SK-N-MC (cell line): ENCODE results near the gene BPIFB2.

Source experiments
- DNase-seq: peaks from one replicate; pipeline ENCODE4 v3.0.0-alpha.2; 2011; ENCODE audit warnings: low read depth, low spot score
- H3K27ac ChIP-seq: fragments of 200-600 bp; sonication (generic); 2 replicates; pipeline ENCODE4 v1.5.1; 2016; ENCODE audit warnings: mixed run types
- H3K36me3 ChIP-seq: fragments of 200-600 bp; sonication (generic); 2 replicates; pipeline ENCODE4 v1.6.1; 2017; ENCODE audit warnings: antibody characterized with exemption, low read length, mixed read lengths; ENCODE audit not compliant: insufficient read depth
- H3K4me3 ChIP-seq: fragments of 200-600 bp; sonication (generic); 2 replicates; pipeline ENCODE4 v1.5.1; 2016
- H3K9ac ChIP-seq: fragments of 200-600 bp; sonication (generic); 2 replicates; pipeline ENCODE4 v1.8.0; 2017; ENCODE audit warnings: mixed run types, mixed read lengths; ENCODE audit not compliant: insufficient read length
- H3K9me3 ChIP-seq: fragments of 200-600 bp; sonication (generic); 2 replicates; pipeline ENCODE4 v1.6.1; 2017; ENCODE audit warnings: low read depth, mild to moderate bottlenecking, antibody characterized with exemption, low read length, moderate library complexity, mixed read lengths
- EZH2 ChIP-seq: fragments of 200-600 bp; sonication (generic); IDR thresholded peaks from one replicate; pipeline ENCODE4 v1.6.1; 2017; ENCODE audit warnings: antibody characterized with exemption
- FOXP2 ChIP-seq: optimal IDR thresholded peaks from 2 replicates; pipeline ENCODE3; 2011; ENCODE audit warnings: mild to moderate bottlenecking, moderate library complexity; ENCODE audit not compliant: insufficient read depth; ENCODE audit errors: extremely low read length, control extremely low read depth
- POLR2AphosphoS5 ChIP-seq: IDR thresholded peaks from 2 replicates; pipeline ENCODE4 v1.6.1; 2012; ENCODE audit warnings: mild to moderate bottlenecking, low read depth, low read length, borderline replicate concordance

Gene BPIFB2

GRCh38 chr20:32989507-32990283, 17.8 kb upstream of the BPIFB2 start:
- no peaks in the 10 kb centered on the region for H3K36me3 ChIP-seq
- no peak overlapping the region for H3K4me3 ChIP-seq
- DNase-seq: no peak
- no peak overlapping the region for H3K9ac ChIP-seq
- TF ChIP-seq EZH2: no peak
- TF ChIP-seq POLR2AphosphoS5: no peak
- H3K9me3 ChIP-seq: no peaks in the 10 kb centered on the region
- H3K27ac ChIP-seq: no peak overlapping the region

- H3K4me3 ChIP-seq: no peak overlapping the region
- no peak overlapping the region for H3K27ac ChIP-seq
- no peaks in the 10 kb centered on the region for H3K36me3 ChIP-seq
- no peak for DNase-seq
- no peaks in the 10 kb centered on the region for H3K9me3 ChIP-seq
- H3K9ac ChIP-seq: no peak overlapping the region
- TF ChIP-seq POLR2AphosphoS5: no peak
These were observed 17.1 kb upstream of the BPIFB2 start for GRCh38 chr20:32990426-32990825.

GRCh38 chr20:32991383-32991782, 16.1 kb upstream of the BPIFB2 start:
- Histone ChIP-seq H3K36me3 (no peaks in the 10 kb centered on the region), H3K9ac (no peak overlapping the region), H3K27ac (no peak overlapping the region), H3K9me3 (no peaks in the 10 kb centered on the region), H3K4me3 (no peak overlapping the region)
- no peak for TF ChIP-seq EZH2
- no peak for TF ChIP-seq POLR2AphosphoS5
- TF ChIP-seq FOXP2: no peak
- DNase-seq: no peak

- Histone ChIP-seq H3K9me3 (no peaks in the 10 kb centered on the region), H3K9ac (no peak overlapping the region), H3K27ac (no peak overlapping the region), H3K4me3 (no peak overlapping the region), H3K36me3 (no peaks in the 10 kb centered on the region)
- no peak for DNase-seq
- TF ChIP-seq POLR2AphosphoS5 (no peak), EZH2 (no peak), FOXP2 (no peak)
These were observed 15.5 kb upstream of the BPIFB2 start for GRCh38 chr20:32991792-32992641.

- Histone ChIP-seq H3K36me3 (no peaks in the 10 kb centered on the region), H3K9ac (no peak overlapping the region), H3K27ac (no peak overlapping the region), H3K9me3 (no peaks in the 10 kb centered on the region), H3K4me3 (no peak overlapping the region)
- no peak for DNase-seq
- TF ChIP-seq POLR2AphosphoS5: no peak
- TF ChIP-seq FOXP2: no peak
- TF ChIP-seq EZH2: no peak
These were observed 13.9 kb upstream of the BPIFB2 start for GRCh38 chr20:32993496-32994050.

GRCh38 chr20:32995802-32996201, 11.7 kb upstream of the BPIFB2 start:
- Histone ChIP-seq H3K4me3 (no peak overlapping the region), H3K27ac (no peak overlapping the region), H3K9me3 (no peaks in the 10 kb centered on the region), H3K9ac (no peak overlapping the region), H3K36me3 (no peaks in the 10 kb centered on the region)
- TF ChIP-seq FOXP2: no peak
- DNase-seq: no peak

- Histone ChIP-seq H3K4me3 (no peak overlapping the region), H3K27ac (no peak overlapping the region), H3K36me3 (no peaks in the 10 kb centered on the region), H3K9me3 (no peaks in the 10 kb centered on the region), H3K9ac (no peak overlapping the region)
- no peak for DNase-seq
- no peak for TF ChIP-seq EZH2
- TF ChIP-seq FOXP2: no peak
- no peak for TF ChIP-seq POLR2AphosphoS5
These were observed 10.1 kb upstream of the BPIFB2 start for GRCh38 chr20:32997431-32997830.

GRCh38 chr20:32999603-33000250, 7.8 kb upstream of the BPIFB2 start:
- H3K9ac ChIP-seq: no peak overlapping the region
- H3K27ac ChIP-seq: no peak overlapping the region
- H3K36me3 ChIP-seq: no peaks in the 10 kb centered on the region
- H3K9me3 ChIP-seq: no peaks in the 10 kb centered on the region
- no peak for TF ChIP-seq POLR2AphosphoS5
- TF ChIP-seq FOXP2: no peak
- TF ChIP-seq EZH2: no peak
- H3K4me3 ChIP-seq: no peak overlapping the region
- DNase-seq: no peak
